Testis (tissue), 2 donors: ENCODE data around the gene LMTK3.

Experiments used
- CTCF ChIP-seq, 3 experiments: fragments of 450-650 bp in 2 of 3; fragments of 200-600 bp in 1 of 3; sonication (generic) in 1 of 3; IDR thresholded peaks; one replicate each; pipeline ENCODE4 v1.5.1; 2016 to 2019; ENCODE audit warnings: antibody characterized with exemption in 3 of 3, mild to moderate bottlenecking in 2 of 3, moderate library complexity in 1 of 3
- POLR2A ChIP-seq: fragments of 450-650 bp; IDR thresholded peaks from one replicate; pipeline ENCODE4 v1.6.1; 2017; ENCODE audit warnings: antibody characterized with exemption, mild to moderate bottlenecking, moderate library complexity

- TF ChIP-seq CTCF (IDR thresholded peaks at IDR 0.05) (no peak), POLR2A (no peak)
Observed at GRCh38 chr19:48454150-48454730, 57.4 kb downstream of the LMTK3 start.
